Measurements from ENCODE around the gene NDC80. TPM values are rescaled to one million over a fixed set of nuclear protein-coding genes. Genes with fewer than 3 reads are reported as not detected.

Gene NDC80
- total and polyA plus RNA-seq, 2 experiments from 2014 or later = 8.4 to 23.2 TPM

DNA sequence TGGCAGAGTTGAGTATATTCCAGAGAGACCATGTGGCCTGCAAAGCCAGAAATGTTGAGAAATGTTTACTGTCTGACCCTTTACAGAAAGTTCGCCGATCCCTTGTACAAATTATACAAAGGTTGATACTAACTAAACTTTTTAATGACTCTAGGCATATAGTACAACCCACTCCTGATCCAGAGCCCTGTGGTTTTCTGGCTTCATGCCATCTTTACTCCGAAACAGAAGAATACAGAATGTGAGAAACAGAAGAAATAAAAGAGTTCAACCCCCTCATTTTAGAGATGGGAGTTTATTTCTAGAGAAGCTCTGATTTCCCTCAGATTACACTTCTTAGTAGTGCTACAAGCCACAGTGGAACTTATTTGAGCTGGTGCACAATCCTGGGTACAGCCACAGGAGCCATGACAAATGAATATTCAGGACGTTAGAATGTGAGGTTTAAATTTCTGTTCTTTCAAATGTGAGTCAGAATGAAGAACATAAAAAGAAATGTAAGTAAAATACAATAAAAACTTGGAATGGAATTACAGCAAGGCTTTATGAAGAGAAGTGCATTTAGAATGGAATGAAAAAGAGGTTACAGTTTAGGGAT is 46.1 kb downstream of the NDC80 start:
- H3K36me3 ChIP-seq = no peaks in the 10 kb centered on the region
- H3K27ac ChIP-seq = no peak overlapping the region
- H3K4me1 ChIP-seq (ENCODE audit: low read depth) = no peaks in the 10 kb centered on the region
- DNase-seq (ENCODE audit: low read depth in 1 of 2, low spot score in 1 of 2) = no peak
- H3K9me3 ChIP-seq (ENCODE audit: low read depth) = no peaks in the 10 kb centered on the region
- TF ChIP-seq, protein P1, sequence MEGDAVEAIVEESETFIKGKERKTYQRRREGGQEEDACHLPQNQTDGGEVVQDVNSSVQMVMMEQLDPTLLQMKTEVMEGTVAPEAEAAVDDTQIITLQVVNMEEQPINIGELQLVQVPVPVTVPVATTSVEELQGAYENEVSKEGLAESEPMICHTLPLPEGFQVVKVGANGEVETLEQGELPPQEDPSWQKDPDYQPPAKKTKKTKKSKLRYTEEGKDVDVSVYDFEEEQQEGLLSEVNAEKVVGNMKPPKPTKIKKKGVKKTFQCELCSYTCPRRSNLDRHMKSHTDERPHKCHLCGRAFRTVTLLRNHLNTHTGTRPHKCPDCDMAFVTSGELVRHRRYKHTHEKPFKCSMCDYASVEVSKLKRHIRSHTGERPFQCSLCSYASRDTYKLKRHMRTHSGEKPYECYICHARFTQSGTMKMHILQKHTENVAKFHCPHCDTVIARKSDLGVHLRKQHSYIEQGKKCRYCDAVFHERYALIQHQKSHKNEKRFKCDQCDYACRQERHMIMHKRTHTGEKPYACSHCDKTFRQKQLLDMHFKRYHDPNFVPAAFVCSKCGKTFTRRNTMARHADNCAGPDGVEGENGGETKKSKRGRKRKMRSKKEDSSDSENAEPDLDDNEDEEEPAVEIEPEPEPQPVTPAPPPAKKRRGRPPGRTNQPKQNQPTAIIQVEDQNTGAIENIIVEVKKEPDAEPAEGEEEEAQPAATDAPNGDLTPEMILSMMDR (IDR thresholded peaks at IDR 0.05; ENCODE audit: low read depth, low read length) = no peak
- H3K4me3 ChIP-seq = no peak overlapping the region
- no peaks in the 10 kb centered on the region for H3K27me3 ChIP-seq

DNA sequence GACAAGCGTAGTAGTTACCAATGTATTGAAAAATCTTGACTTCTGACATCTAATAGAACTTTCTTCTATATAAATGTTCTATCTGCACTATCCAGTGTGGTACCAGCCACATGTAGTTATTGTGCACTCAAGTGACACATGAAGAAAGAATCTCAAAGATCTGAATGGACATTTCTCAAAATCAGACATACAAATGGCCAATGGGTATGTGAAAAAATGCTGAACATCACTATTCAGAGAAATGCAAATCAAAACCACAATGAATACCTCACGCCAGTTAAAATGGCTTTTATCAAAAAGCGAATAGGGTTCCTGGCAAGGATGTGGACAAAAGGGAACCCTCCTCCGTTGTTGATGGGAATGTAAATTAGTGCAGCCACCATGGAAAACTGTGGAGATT is 46.7 kb downstream of the NDC80 start:
- no peak for DNase-seq (ENCODE audit: low read depth in 1 of 2, low spot score in 1 of 2)
- Histone ChIP-seq H3K9me3 (ENCODE audit: low read depth) (no peaks in the 10 kb centered on the region), H3K4me1 (ENCODE audit: low read depth) (no peaks in the 10 kb centered on the region), H3K27me3 (no peaks in the 10 kb centered on the region), H3K4me3 (no peak overlapping the region), H3K27ac (no peak overlapping the region), H3K36me3 (no peaks in the 10 kb centered on the region)
- TF ChIP-seq, protein P1 (IDR thresholded peaks at IDR 0.05; ENCODE audit: low read depth, low read length) = no peak

DNA sequence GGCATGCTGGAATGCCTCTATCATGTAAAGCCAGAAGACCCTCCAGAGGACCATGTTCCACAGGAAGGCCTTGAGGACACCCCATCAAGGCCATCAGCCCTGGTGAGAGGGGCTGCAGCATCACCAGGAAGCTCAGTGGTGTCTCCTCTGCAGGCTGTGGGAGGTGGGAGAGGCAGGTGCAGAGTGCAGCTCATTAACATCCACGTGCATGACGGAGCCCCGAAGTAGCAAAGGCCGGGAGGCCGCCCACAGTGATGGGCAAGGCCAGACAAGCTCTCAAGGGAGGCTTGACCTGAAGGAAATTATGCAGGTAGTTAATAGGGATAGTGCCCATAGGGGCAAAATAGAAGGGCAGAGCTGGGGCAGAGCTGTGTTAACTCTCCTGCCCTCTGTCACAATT is 53.9 kb downstream of the NDC80 start:
- Histone ChIP-seq H3K36me3 (no peaks in the 10 kb centered on the region), H3K4me1 (ENCODE audit: low read depth) (no peaks in the 10 kb centered on the region), H3K27me3 (no peaks in the 10 kb centered on the region), H3K27ac (no peak overlapping the region), H3K9me3 (ENCODE audit: low read depth) (no peaks in the 10 kb centered on the region), H3K4me3 (no peak overlapping the region)
- DNase-seq (ENCODE audit: low read depth in 1 of 2, low spot score in 1 of 2) = no peak
- TF ChIP-seq, protein P1 (IDR thresholded peaks at IDR 0.05; ENCODE audit: low read depth, low read length) = no peak

DNA sequence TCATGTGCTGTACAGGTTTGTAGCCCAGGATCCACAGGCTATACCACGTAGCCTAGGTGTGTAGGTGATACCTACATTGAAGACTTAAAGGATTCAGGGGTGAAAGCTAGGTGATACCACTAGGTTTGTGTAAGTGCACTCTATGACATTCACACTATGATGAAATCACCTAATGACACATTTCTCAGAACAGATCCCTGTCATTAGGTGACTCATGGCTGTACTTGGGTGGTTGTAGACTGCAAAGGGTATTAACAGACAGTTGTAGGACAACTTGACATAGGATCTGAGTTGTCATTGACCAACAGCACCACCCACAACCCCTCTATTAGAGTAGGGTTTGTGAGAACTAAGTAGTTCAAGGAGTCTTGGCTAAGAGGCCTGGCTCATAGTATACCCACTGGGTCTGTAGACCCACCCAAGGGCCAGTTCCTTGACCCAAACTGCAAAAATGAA is 56.5 kb downstream of the NDC80 start:
- Histone ChIP-seq H3K9me3 (ENCODE audit: low read depth) (no peaks in the 10 kb centered on the region), H3K27ac (no peak overlapping the region), H3K4me3 (no peak overlapping the region), H3K36me3 (no peaks in the 10 kb centered on the region), H3K27me3 (no peaks in the 10 kb centered on the region), H3K4me1 (ENCODE audit: low read depth) (no peaks in the 10 kb centered on the region)
- DNase-seq (ENCODE audit: low read depth in 1 of 2, low spot score in 1 of 2) = no peak
- TF ChIP-seq, protein P1 (IDR thresholded peaks at IDR 0.05; ENCODE audit: low read depth, low read length) = no peak

DNA sequence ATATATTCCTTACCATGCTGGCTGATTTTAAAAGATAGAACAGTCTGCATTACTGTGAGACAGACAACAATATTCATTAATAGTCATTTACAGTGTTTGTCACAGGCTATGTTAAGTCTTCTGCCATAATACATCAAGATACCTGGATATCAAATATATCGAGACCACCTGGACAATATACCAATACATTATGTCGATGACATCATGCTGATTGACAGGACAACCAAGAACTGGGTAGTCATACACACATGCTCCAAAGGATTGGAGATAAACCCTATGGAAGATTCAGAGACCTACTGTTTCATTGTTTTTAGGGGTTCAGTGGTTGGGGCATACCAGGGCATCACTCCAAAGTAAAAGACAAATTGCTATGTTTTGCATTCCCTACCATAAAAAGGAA is 57.6 kb downstream of the NDC80 start:
- Histone ChIP-seq H3K27ac (no peak overlapping the region), H3K27me3 (no peaks in the 10 kb centered on the region), H3K4me1 (ENCODE audit: low read depth) (no peaks in the 10 kb centered on the region), H3K36me3 (no peaks in the 10 kb centered on the region), H3K4me3 (no peak overlapping the region), H3K9me3 (ENCODE audit: low read depth) (no peaks in the 10 kb centered on the region)
- TF ChIP-seq, protein P1 (IDR thresholded peaks at IDR 0.05; ENCODE audit: low read depth, low read length) = no peak
- no peak for DNase-seq (ENCODE audit: low read depth in 1 of 2, low spot score in 1 of 2)
